Occipital lobe (tissue), 3 donors: Measurements from ENCODE around the gene CEP89. TPM values are rescaled to one million over a fixed set of nuclear protein-coding genes. Genes with fewer than 3 reads are reported as not detected.
"Not testable (repeated sequence)": the region's sequence is repeated elsewhere in the genome, so short reads cannot be mapped to it uniquely, and the experiment has no call there.

Source experiments
- DNase-seq: peaks from one replicate; lab custom pipeline; 2025; lab: John Stamatoyannopoulos, UW
- small RNA-seq: library from RNA; depleted of rRNA; stranded (forward); fragments of <200 nt; gene quantifications from one replicate; pipeline ENCODE3, GENCODE V24; 2014
- total RNA-seq: library from RNA; depleted of rRNA; stranded (reverse); fragments of >200 nt; gene quantifications from one replicate; pipeline ENCODE4 v1.2.3, GENCODE V29; 2014

Gene CEP89
- total RNA-seq, 1 donor from 2014 or later = 27.8 TPM

- DNase-seq = no peak
Measured at GRCh38 chr19:32842061-32842460, 129.7 kb downstream of the CEP89 start.

- no peak for DNase-seq
Measured at GRCh38 chr19:32837531-32837930, 134.2 kb downstream of the CEP89 start.

- DNase-seq = not testable (repeated sequence)
Measured at GRCh38 chr19:32833388-32833787, 138.4 kb downstream of the CEP89 start.

GRCh38 chr19:32832825-32833224 is 138.9 kb downstream of the CEP89 start:
- DNase-seq = not testable (repeated sequence)

GRCh38 chr19:32832094-32832493 is 139.7 kb downstream of the CEP89 start:
- DNase-seq = not testable (repeated sequence)

GRCh38 chr19:32831611-32832010 is 140.1 kb downstream of the CEP89 start:
- no peak for DNase-seq

GRCh38 chr19:32830231-32831014 is 141.3 kb downstream of the CEP89 start:
- DNase-seq = no peak

GRCh38 chr19:32829345-32829896 is 142.3 kb downstream of the CEP89 start:
- DNase-seq = no peak

- DNase-seq = no peak
Measured at GRCh38 chr19:32828643-32829344, 143.0 kb downstream of the CEP89 start.

- DNase-seq = no peak
Measured at GRCh38 chr19:32828139-32828538, 143.6 kb downstream of the CEP89 start.

Small RNAs within 50 kb of the gene (small RNA-seq; reads per million reads assigned to genes)
- gene RN7SKP22 = not detected

Other genes with a start within 250 kb of the CEP89 start
- 1.6 TPM for gene SLC7A9, start 102.2 kb downstream of the CEP89 start, total RNA-seq
- 1.6 TPM for gene FAAP24, start 284 bp upstream of the CEP89 start, total RNA-seq
- gene RHPN2, start 92.9 kb upstream of the CEP89 start, total RNA-seq = 3.0 TPM
- gene GPATCH1, start 109.2 kb upstream of the CEP89 start, total RNA-seq = 16.4 TPM
- 0.16 TPM for gene WDR88, start 160.2 kb upstream of the CEP89 start, total RNA-seq
- gene LRP3, start 222.4 kb upstream of the CEP89 start, total RNA-seq = 96.2 TPM